ENCODE measurements around the gene EDARADD.
"Not testable (repeated sequence)": the region's sequence is repeated elsewhere in the genome, so short reads cannot be mapped to it uniquely, and the experiment has no call there.

Gene EDARADD

GRCh38 chr1:236491469-236492136, 97.5 kb downstream of the EDARADD start:
- no peak for DNase-seq

DNA sequence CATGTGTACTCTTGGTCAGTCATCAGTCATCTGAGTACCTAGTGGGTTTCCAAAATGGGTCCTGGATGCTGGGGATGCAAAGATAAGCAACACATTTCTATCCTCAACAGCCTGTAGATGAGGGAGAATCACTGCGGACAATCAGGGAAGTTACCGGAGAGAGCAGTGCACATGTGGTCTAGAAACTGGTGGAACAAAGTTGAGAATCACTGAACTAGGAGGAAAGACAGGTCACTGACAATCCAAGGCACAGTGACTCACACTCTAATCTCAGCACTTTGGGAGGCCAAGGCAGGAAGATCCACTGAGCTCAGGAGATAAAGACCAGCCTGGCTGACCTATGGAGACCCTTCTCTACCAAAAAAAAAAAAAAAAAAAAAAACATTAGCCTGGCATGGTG, 98.3 kb downstream of the EDARADD start:
- DNase-seq: no peak

DNA sequence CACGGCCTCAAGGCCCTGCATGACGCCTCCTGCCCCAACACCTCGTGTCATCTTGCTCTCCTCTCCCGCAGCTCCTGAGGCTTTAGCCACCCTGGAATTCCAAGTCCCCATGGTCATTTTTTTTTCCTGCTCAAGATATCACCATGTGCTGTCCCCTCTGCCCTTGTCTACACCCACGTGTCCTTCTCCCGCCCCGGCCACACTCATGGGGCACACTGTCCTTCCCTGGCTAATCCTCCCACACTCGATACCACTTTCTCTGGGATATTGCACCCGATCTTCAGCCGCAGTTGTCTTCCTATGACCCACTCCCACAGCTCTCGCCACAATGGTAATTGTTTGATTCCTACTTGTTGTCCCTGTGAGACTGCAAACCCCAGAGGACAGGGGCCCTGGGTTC, 100.0 kb downstream of the EDARADD start:
- DNase-seq: no peak

DNA sequence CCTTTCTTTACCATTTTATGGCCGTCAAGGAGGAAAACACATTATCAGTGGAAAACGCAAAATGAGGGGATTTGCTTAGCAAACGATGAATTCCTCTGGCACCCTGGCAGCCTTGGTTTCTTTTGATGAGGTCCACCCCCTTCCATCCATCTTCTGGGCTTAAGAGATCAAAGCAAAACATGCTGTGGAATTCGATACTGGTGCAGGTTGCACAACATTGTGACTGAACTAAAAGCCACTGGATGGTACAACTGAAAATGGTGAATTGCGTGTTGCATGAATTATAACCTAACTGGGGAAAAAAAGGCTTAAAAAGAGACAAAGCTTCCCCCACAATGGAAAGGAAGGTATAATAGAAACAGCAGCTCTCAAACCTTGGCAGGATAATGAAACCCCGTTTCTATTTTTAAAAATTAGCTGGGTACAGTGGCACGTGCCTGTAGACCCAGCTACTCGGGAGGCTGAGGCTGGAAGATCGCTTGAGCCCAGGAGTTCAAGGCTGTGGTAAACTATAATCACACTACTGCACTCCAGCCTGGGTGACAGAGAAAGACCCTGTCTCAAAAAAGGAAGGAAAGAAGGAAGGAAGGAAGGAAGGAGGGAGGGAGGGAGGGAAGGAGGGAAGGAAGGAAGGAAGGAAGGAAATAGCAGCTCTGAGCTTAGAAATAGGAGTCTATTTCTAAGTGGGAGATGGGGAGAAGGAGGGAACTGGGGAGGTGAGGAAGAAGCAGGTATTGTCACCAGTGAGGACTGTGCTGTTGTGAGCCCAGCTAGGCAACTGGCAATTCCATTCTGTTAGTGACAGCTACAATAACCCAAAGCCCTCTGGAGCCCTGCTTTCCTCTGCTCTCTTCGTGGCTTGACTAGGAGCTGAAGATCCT, 100.7 kb downstream of the EDARADD start:
- no peak for DNase-seq

- DNase-seq: no peak
Measured at GRCh38 chr1:236495467-236496112, 101.5 kb downstream of the EDARADD start.

- no peak for DNase-seq
Measured at GRCh38 chr1:236497908-236498307, 103.8 kb downstream of the EDARADD start.

DNA sequence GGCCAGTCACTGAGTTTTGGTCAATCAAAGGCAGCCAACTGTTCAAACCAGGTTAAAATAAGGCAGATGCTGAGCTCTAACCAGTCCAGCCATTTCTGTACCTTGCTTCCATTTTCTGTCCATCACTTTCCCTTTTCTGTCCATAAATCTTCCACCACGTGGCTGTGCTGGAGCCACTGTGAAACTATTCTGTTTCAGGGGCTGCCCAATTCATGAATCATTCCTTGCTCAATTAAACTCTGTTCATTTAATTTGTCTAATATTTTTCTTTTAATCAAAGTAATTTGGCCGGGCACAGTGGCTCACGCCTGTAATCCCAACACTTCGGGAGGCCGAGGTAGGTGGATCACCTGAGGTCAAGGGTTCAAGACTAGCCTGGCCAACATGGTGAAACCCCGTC, 107.0 kb downstream of the EDARADD start:
- DNase-seq: no peak

GRCh38 chr1:236502579-236502971, 108.5 kb downstream of the EDARADD start:
- DNase-seq: peak; percentile 30

- DNase-seq: peak; percentile 60
Measured at GRCh38 chr1:236502972-236503639, 109.0 kb downstream of the EDARADD start.

DNA sequence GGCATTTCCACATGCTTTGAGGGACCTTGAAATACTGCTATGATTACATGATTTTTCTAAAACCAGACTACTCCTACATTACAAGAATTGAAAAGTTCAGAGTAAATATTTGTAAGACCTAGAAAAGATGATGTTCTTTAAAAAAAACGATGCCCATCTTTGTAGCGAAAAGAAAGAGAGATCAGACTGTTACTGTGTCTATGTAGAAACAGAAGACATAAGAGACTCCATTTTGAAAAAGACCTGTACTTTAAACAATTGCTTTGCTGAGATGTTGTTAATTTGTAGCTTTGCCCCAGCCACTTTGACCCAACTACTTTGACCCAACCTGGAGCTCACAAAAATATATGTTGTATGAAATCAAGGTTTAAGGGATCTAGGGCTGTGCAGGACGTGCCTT, 110.3 kb downstream of the EDARADD start:
- not testable (repeated sequence) for DNase-seq

GRCh38 chr1:236507022-236507700, 113.1 kb downstream of the EDARADD start:
- no peak for DNase-seq

DNA sequence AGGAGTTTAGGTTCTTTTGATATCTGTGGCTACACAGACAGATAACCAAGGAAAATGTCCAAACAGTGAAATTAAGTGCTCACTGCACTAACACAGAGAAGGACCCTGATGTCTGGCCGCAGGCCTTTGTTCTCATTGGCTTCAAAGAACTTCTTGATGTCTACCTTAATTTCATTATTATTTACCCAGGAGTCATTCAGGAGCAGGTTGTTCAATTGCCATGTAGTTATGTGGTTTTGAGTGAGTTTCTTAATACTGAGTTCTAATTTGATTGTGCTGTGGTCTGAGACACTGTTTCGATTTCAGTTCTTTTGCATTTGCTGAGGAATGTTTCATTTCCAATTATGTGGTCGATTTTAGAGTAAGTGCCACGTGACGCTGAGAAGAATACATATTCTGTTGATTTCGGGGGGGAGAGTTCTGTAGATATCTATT, 114.5 kb downstream of the EDARADD start:
- DNase-seq: no peak

- DNase-seq: no peak
Measured at GRCh38 chr1:236509203-236509602, 115.1 kb downstream of the EDARADD start.

GRCh38 chr1:236509647-236510401, 115.7 kb downstream of the EDARADD start:
- DNase-seq: no peak

DNA sequence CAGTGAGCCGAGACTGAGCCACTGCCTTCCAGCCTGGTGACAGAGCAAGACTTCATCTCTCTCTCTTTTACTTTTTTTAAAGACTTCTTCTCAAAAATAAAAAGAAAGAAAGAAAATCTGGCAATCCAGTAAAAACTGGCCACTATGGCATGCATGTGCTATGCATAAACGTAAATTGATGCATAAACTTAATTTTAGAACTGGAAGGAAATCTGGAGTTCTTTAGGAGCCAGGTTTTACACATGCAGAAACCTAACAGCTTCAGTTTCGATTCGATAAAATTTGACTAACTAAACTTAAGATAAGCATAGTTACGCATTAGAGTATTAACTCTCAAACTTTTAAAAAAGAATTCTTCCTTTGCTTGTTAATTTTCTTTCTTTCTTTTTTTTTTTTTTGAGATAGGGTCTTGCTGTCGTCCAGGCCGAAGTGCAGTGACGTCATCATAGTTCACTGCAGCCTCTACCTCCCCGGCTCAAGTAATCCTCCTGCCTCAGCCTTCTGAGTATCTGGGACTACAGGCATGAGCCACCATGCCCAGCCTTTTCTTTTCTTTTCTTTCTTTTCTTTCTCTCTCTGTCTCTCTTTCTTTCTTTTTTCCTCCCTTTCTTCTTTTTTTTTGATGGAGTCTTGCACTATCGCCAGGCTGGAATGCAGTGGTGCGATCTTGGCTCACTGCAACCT, 117.8 kb downstream of the EDARADD start:
- DNase-seq: no peak

GRCh38 chr1:236514703-236515442, 120.8 kb downstream of the EDARADD start:
- DNase-seq: no peak

GRCh38 chr1:236515443-236515958, 121.4 kb downstream of the EDARADD start:
- DNase-seq: no peak

GRCh38 chr1:236516929-236517704, 123.0 kb downstream of the EDARADD start:
- peak; percentile 36 for DNase-seq

GRCh38 chr1:236518322-236518721, 124.2 kb downstream of the EDARADD start:
- no peak for DNase-seq

Measured in HCEC 1CT (cell line).